Measurements from ENCODE around the gene ALKBH5.

The ALKBH5 gene

GRCh38 chr17:18183334-18184142 lies at the start of gene ALKBH5:
Gene ALKBH5, plus strand, starts transcription at chr17:18183828. Its CDS starts 416 bp downstream, at chr17:18184244.
- Mint-ChIP-seq H3K36me3 (peaks cover 23 to 32% of the 10 kb centered on the region in 2 donors), H3K4me1 (peaks cover 35 to 54% of the 10 kb centered on the region in 2 donors), H3K4me3 (peak within 1 kb of the TSS; percentile 85 to 87), H3K27me3 (no peaks in the 10 kb centered on the region), H3K27ac (peak within 1 kb of the TSS; percentile 100), H3K9me3 (no peaks in the 10 kb centered on the region)
- peak; percentile 82 to 90 for ATAC-seq (replicated peaks)
- peak; percentile 98 for DNase-seq

- no peaks in the 10 kb centered on the region for H3K36me3 Mint-ChIP-seq
- no peaks in the 10 kb centered on the region for H3K9me3 Mint-ChIP-seq
- no peak overlapping the region for H3K4me3 Mint-ChIP-seq
- DNase-seq (no peak), ATAC-seq (replicated peaks) (no peak)
- no peak overlapping the region for H3K27ac Mint-ChIP-seq
- H3K27me3 Mint-ChIP-seq: peaks cover 6 to 14% of the 10 kb centered on the region in 2 donors
- H3K4me1 Mint-ChIP-seq: no peaks in the 10 kb centered on the region
Observed at GRCh38 chr17:18136357-18136756, 47.3 kb upstream of the ALKBH5 start.

GRCh38 chr17:18138065-18138749 lies 45.4 kb upstream of the ALKBH5 start:
- H3K9me3 Mint-ChIP-seq: no peaks in the 10 kb centered on the region
- no peak overlapping the region for H3K27ac Mint-ChIP-seq
- no peak overlapping the region for H3K4me3 Mint-ChIP-seq
- DNase-seq (no peak), ATAC-seq (replicated peaks) (no peak)
- H3K36me3 Mint-ChIP-seq: no peaks in the 10 kb centered on the region
- no peaks in the 10 kb centered on the region for H3K4me1 Mint-ChIP-seq
- peaks cover 6 to 14% of the 10 kb centered on the region in 2 donors for H3K27me3 Mint-ChIP-seq

GRCh38 chr17:18139092-18139491 lies 44.5 kb upstream of the ALKBH5 start:
- DNase-seq (no peak), ATAC-seq (replicated peaks) (no peak)
- peaks cover 6 to 14% of the 10 kb centered on the region in 2 donors for H3K27me3 Mint-ChIP-seq
- no peaks in the 10 kb centered on the region for H3K9me3 Mint-ChIP-seq
- H3K27ac Mint-ChIP-seq: no peak overlapping the region
- H3K4me3 Mint-ChIP-seq: no peak overlapping the region
- H3K36me3 Mint-ChIP-seq: no peaks in the 10 kb centered on the region
- H3K4me1 Mint-ChIP-seq: no peaks in the 10 kb centered on the region

GRCh38 chr17:18139498-18139897 lies 44.1 kb upstream of the ALKBH5 start:
- H3K27ac Mint-ChIP-seq: no peak overlapping the region
- no peaks in the 10 kb centered on the region for H3K4me1 Mint-ChIP-seq
- H3K36me3 Mint-ChIP-seq: no peaks in the 10 kb centered on the region
- H3K27me3 Mint-ChIP-seq: peaks cover 6 to 14% of the 10 kb centered on the region in 2 donors
- DNase-seq: no peak
- ATAC-seq (replicated peaks): no peak
- H3K4me3 Mint-ChIP-seq: no peak overlapping the region
- H3K9me3 Mint-ChIP-seq: no peaks in the 10 kb centered on the region

GRCh38 chr17:18139949-18140348 lies 43.7 kb upstream of the ALKBH5 start:
- H3K4me1 Mint-ChIP-seq: peaks cover 0 to 2% of the 10 kb centered on the region in 2 donors
- no peaks in the 10 kb centered on the region for H3K36me3 Mint-ChIP-seq
- ATAC-seq (replicated peaks) (peak in 1 of 2 donors; percentile 35), DNase-seq (no peak)
- H3K27me3 Mint-ChIP-seq: peaks cover 6 to 14% of the 10 kb centered on the region in 2 donors
- no peak overlapping the region for H3K27ac Mint-ChIP-seq
- no peak overlapping the region for H3K4me3 Mint-ChIP-seq
- no peaks in the 10 kb centered on the region for H3K9me3 Mint-ChIP-seq

- Mint-ChIP-seq H3K4me3 (no peak overlapping the region), H3K9me3 (no peaks in the 10 kb centered on the region), H3K4me1 (peaks cover 0 to 2% of the 10 kb centered on the region in 2 donors), H3K27ac (no peak overlapping the region), H3K27me3 (peaks cover 6 to 14% of the 10 kb centered on the region in 2 donors), H3K36me3 (no peaks in the 10 kb centered on the region)
- ATAC-seq (replicated peaks) (no peak), DNase-seq (no peak)
Observed at GRCh38 chr17:18140648-18141047, 43.0 kb upstream of the ALKBH5 start.

GRCh38 chr17:18141210-18141803 lies 42.3 kb upstream of the ALKBH5 start:
- peak; percentile 67 to 72 for ATAC-seq (replicated peaks)
- no peaks in the 10 kb centered on the region for H3K36me3 Mint-ChIP-seq
- no peak for DNase-seq

GRCh38 chr17:18142417-18142816 lies 41.2 kb upstream of the ALKBH5 start:
- Mint-ChIP-seq H3K4me3 (no peak overlapping the region), H3K36me3 (no peaks in the 10 kb centered on the region), H3K4me1 (peaks cover 0 to 2% of the 10 kb centered on the region in 2 donors), H3K9me3 (no peaks in the 10 kb centered on the region), H3K27me3 (peaks cover 0 to 4% of the 10 kb centered on the region in 2 donors), H3K27ac (no peak overlapping the region)
- ATAC-seq (replicated peaks): no peak
- no peak for DNase-seq

More at GRCh38 chr17:18141210-18141803, 42.3 kb upstream of the ALKBH5 start:
- Mint-ChIP-seq H3K4me3 (no peak overlapping the region), H3K4me1 (peaks cover 0 to 2% of the 10 kb centered on the region in 2 donors), H3K9me3 (no peaks in the 10 kb centered on the region), H3K27ac (no peak overlapping the region), H3K27me3 (peaks cover 0 to 10% of the 10 kb centered on the region in 2 donors)

- no peak overlapping the region for H3K4me3 Mint-ChIP-seq
- H3K9me3 Mint-ChIP-seq: no peaks in the 10 kb centered on the region
- H3K27me3 Mint-ChIP-seq: peaks cover 0 to 4% of the 10 kb centered on the region in 2 donors
- H3K4me1 Mint-ChIP-seq: peaks cover 0 to 2% of the 10 kb centered on the region in 2 donors
- ATAC-seq (replicated peaks) (no peak), DNase-seq (no peak)
- H3K27ac Mint-ChIP-seq: no peak overlapping the region
- H3K36me3 Mint-ChIP-seq: no peaks in the 10 kb centered on the region
Observed at GRCh38 chr17:18143044-18143936, 40.3 kb upstream of the ALKBH5 start.

- ATAC-seq (replicated peaks) (no peak), DNase-seq (no peak)
- Mint-ChIP-seq H3K9me3 (no peaks in the 10 kb centered on the region), H3K36me3 (no peaks in the 10 kb centered on the region), H3K4me1 (peaks cover 0 to 2% of the 10 kb centered on the region in 2 donors), H3K27me3 (peaks cover 4 to 6% of the 10 kb centered on the region in 2 donors), H3K27ac (no peak overlapping the region), H3K4me3 (no peak overlapping the region)
Observed at GRCh38 chr17:18144261-18144660, 39.4 kb upstream of the ALKBH5 start.

GRCh38 chr17:18144855-18145254 lies 38.8 kb upstream of the ALKBH5 start:
- Mint-ChIP-seq H3K36me3 (no peaks in the 10 kb centered on the region), H3K27me3 (peaks cover 2 to 6% of the 10 kb centered on the region in 2 donors), H3K4me3 (no peak overlapping the region), H3K27ac (peak overlapping the region; percentile 74), H3K9me3 (no peaks in the 10 kb centered on the region), H3K4me1 (peaks cover 0 to 2% of the 10 kb centered on the region in 2 donors)
- no peak for DNase-seq
- no peak for ATAC-seq (replicated peaks)

GRCh38 chr17:18145811-18146210 lies 37.8 kb upstream of the ALKBH5 start:
- H3K9me3 Mint-ChIP-seq: no peaks in the 10 kb centered on the region
- no peak for ATAC-seq (replicated peaks)
- no peak for DNase-seq
- peaks cover 3 to 6% of the 10 kb centered on the region in 2 donors for H3K27me3 Mint-ChIP-seq
- H3K4me1 Mint-ChIP-seq: peaks cover 0 to 2% of the 10 kb centered on the region in 2 donors
- no peak overlapping the region for H3K4me3 Mint-ChIP-seq
- H3K27ac Mint-ChIP-seq: no peak overlapping the region
- no peaks in the 10 kb centered on the region for H3K36me3 Mint-ChIP-seq

- Mint-ChIP-seq H3K4me1 (peaks cover 0 to 2% of the 10 kb centered on the region in 2 donors), H3K9me3 (no peaks in the 10 kb centered on the region), H3K4me3 (no peak overlapping the region), H3K27ac (no peak overlapping the region), H3K27me3 (peaks cover 3 to 6% of the 10 kb centered on the region in 2 donors), H3K36me3 (no peaks in the 10 kb centered on the region)
- no peak for DNase-seq
- ATAC-seq (replicated peaks): no peak
Observed at GRCh38 chr17:18146259-18146658, 37.4 kb upstream of the ALKBH5 start.
